ENCODE measurements around the gene MICAL2. TPM values are rescaled to one million over a fixed set of nuclear protein-coding genes. Genes with fewer than 3 reads are reported as not detected.

Gene MICAL2
- total RNA-seq, 4 donors from 2014 or later = 195 to 499 (median 259) TPM

DNA sequence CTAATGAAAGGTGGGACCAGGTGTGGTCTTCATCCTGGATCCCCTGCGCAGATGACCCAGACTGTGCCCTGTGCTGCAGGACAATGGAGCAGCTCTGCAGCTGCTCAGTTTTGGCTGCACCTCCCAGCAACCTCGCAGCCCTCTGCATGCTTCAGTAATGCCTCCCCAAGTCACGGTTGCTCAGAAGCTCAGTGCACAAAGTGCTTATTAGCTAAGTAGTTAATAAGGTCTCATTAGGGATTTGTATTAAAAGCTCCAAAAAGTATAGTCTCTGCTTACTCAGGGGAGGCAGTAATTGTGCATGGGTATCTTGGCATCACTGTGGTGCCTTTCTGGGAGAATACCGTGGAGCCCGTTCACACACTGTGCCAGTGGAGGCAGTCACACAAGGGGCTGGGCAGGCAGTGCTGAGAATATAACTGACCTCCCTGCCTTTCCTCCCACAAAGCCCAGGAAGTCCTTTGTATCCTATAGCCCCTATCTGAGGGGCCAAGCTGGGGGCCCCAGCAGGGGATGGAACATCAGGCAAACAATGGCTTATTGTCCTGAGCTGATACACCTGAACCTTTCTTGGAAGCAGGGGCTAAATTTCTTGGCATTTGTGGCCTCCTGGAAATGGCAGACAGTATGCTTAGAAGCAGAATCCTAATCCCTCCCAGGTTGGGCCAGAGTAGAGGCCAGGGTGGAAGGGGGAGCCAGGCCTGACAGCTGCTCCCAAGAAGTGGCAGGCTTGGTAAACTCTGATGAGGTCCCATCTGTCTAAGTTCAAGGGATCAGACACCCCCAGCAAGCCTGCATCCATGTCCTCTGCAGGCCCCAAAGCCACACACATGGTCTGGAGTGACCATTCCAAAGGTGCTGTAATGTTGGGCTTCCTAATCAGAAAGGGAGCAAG is 141.5 kb downstream of the MICAL2 start:
- intact Hi-C loops (cut with DNase I) = no loop called here
- H3K27me3 ChIP-seq = no peaks in the 10 kb centered on the region
- TF ChIP-seq, protein P1, sequence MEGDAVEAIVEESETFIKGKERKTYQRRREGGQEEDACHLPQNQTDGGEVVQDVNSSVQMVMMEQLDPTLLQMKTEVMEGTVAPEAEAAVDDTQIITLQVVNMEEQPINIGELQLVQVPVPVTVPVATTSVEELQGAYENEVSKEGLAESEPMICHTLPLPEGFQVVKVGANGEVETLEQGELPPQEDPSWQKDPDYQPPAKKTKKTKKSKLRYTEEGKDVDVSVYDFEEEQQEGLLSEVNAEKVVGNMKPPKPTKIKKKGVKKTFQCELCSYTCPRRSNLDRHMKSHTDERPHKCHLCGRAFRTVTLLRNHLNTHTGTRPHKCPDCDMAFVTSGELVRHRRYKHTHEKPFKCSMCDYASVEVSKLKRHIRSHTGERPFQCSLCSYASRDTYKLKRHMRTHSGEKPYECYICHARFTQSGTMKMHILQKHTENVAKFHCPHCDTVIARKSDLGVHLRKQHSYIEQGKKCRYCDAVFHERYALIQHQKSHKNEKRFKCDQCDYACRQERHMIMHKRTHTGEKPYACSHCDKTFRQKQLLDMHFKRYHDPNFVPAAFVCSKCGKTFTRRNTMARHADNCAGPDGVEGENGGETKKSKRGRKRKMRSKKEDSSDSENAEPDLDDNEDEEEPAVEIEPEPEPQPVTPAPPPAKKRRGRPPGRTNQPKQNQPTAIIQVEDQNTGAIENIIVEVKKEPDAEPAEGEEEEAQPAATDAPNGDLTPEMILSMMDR (IDR thresholded peaks at IDR 0.05) = no peak
- TF ChIP-seq EP300 (IDR thresholded peaks at IDR 0.05) (no peak), POLR2A (IDR thresholded peaks at IDR 0.05; ENCODE audit: low read depth) (no peak), POLR2AphosphoS5 (IDR thresholded peaks at IDR 0.05) (no peak)
- no peak for DNase-seq (ENCODE audit: extremely low spot score)
- no peak overlapping the region for H3K4me3 ChIP-seq
- H3K4me1 ChIP-seq = peaks cover 18 to 39% (median 33%) of the 10 kb centered on the region in 4 donors
- H3K9me3 ChIP-seq = no peaks in the 10 kb centered on the region
- peak overlapping the region in 1 of 4 donors; percentile 43 for H3K27ac ChIP-seq (replicated peaks in 1 of 4)
- WGBS = 89% methylated on average over 5 of the region's 5 CpGs
- H3K36me3 ChIP-seq = peaks cover 8 to 55% (median 39%) of the 10 kb centered on the region in 4 donors

DNA sequence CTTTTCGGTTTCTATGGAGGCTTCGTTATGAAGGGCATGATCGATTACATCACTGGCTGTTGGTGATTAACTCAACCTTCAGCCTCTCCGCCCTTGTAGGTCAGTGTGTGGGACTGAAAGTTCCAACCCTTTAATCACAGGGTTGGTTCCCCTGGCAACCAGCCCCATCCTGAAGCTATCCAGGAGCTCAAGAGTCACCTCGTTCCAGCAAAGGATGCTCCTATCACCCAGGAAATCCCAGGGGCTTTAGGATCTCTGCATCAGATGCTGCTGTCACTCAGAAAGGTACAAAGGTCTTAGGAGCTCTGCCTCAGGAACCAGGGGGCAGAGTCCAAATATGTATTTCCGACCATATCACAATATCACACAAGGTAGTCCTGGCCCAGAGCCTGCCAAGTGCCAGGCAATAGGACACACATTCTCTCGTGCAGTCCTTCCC is 143.5 kb downstream of the MICAL2 start:
- H3K27ac ChIP-seq (replicated peaks in 1 of 4) = peak overlapping the region in 1 of 4 donors; percentile 43

DNA sequence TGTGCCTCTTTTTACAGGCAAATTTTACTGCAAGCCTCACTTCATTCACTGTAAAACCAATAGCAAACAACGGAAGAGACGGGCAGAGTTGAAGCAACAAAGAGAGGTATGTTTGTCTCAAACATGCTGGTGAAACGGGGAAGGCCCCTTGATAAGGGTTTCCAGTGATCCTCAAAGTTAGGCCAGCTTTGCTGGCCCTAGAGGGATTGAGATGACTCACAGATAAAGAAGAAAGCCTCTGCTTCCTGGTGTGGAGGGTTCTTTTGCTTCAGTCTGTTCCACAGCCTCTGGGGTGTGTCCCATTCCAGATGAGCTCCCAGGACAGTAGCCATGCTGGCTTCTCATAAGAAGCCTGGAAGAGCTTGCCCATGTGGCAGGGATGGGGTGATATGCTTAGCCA is 148.1 kb downstream of the MICAL2 start:
- H3K4me1 ChIP-seq = peaks cover 0 to 13% (median 0%) of the 10 kb centered on the region in 4 donors
- no peaks in the 10 kb centered on the region for H3K27me3 ChIP-seq
- H3K36me3 ChIP-seq = peaks cover 52 to 95% (median 81%) of the 10 kb centered on the region in 4 donors
- H3K4me3 ChIP-seq = no peak overlapping the region
- TF ChIP-seq, protein P1 (IDR thresholded peaks at IDR 0.05) = no peak
- TF ChIP-seq POLR2AphosphoS5 (IDR thresholded peaks at IDR 0.05) (no peak), POLR2A (IDR thresholded peaks at IDR 0.05; ENCODE audit: low read depth) (no peak), EP300 (IDR thresholded peaks at IDR 0.05) (no peak)
- H3K9me3 ChIP-seq = no peaks in the 10 kb centered on the region
- WGBS = 93% methylated on average over 3 of the region's 3 CpGs
- intact Hi-C loops (cut with DNase I) = no loop called here
- DNase-seq (ENCODE audit: extremely low spot score) = no peak
- peak overlapping the region in 2 of 4 donors; percentile 0 to 20 for H3K27ac ChIP-seq (replicated peaks in 1 of 4)

More for the DNA sequence above, 143.5 kb downstream of the MICAL2 start:
- no peaks in the 10 kb centered on the region for H3K9me3 ChIP-seq
- H3K4me1 ChIP-seq = peaks cover under 1 to 20% (median 14%) of the 10 kb centered on the region in 4 donors
- intact Hi-C loops (cut with DNase I) = no loop called here
- no peak for TF ChIP-seq EP300 (IDR thresholded peaks at IDR 0.05)
- no peak for TF ChIP-seq POLR2A (IDR thresholded peaks at IDR 0.05; ENCODE audit: low read depth)
- TF ChIP-seq, protein P1 (IDR thresholded peaks at IDR 0.05) = no peak
- TF ChIP-seq POLR2AphosphoS5 (IDR thresholded peaks at IDR 0.05) = no peak
- 94% methylated on average over 6 of the region's 7 CpGs for WGBS
- no peak overlapping the region for H3K4me3 ChIP-seq
- H3K36me3 ChIP-seq = peaks cover 18 to 71% (median 59%) of the 10 kb centered on the region in 4 donors
- no peak for DNase-seq (ENCODE audit: extremely low spot score)
- H3K27me3 ChIP-seq = no peaks in the 10 kb centered on the region

DNA sequence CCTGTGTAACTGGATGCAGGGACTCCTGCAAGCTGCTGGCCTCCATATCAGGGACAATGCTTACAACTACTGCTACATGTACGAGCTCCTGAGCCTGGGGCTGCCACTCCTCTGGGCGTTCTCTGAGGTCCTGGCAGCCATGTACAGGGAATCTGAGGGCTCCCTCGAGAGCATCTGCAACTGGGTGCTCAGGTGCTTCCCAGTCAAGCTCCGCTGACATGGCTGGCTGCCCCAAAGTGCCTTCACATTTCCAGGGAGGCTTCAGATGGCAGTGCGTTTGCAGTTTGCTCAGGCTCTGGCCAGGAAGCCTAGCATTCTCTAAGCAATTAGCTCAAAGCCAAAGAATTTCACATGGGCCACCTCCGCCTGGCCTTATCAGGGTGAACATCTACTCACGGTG is 149.6 kb downstream of the MICAL2 start:
- TF ChIP-seq POLR2AphosphoS5 (IDR thresholded peaks at IDR 0.05) (no peak), POLR2A (IDR thresholded peaks at IDR 0.05; ENCODE audit: low read depth) (no peak), EP300 (IDR thresholded peaks at IDR 0.05) (no peak)
- TF ChIP-seq, protein P1 (IDR thresholded peaks at IDR 0.05) = no peak
- intact Hi-C loops (cut with DNase I) = no loop called here
- Histone ChIP-seq H3K36me3 (peaks cover 52 to 99% (median 83%) of the 10 kb centered on the region in 4 donors), H3K9me3 (no peaks in the 10 kb centered on the region), H3K27me3 (no peaks in the 10 kb centered on the region), H3K27ac (replicated peaks in 1 of 4) (no peak overlapping the region), H3K4me1 (peaks cover 0 to 15% (median 0%) of the 10 kb centered on the region in 4 donors), H3K4me3 (no peak overlapping the region)
- WGBS = 72% methylated on average over 4 of the region's 7 CpGs
- no peak for DNase-seq (ENCODE audit: extremely low spot score)

All from esophagus muscularis mucosa (tissue), 4 donors.